Liver (tissue), 9 donors: Measurements from ENCODE around the gene TAS1R1. TPM values are rescaled to one million over a fixed set of nuclear protein-coding genes. Genes with fewer than 3 reads are reported as not detected.

Experiments used
- DNase-seq: peaks from one replicate; pipeline ENCODE4 v3.0.0-alpha.2; 2017; ENCODE audit warnings: low spot score
- H3K27ac ChIP-seq, 2 donors: one replicate each; pipeline ENCODE4 v1.7.0; 2013; ENCODE audit warnings: inconsistent platforms in 2 of 2, low read length in 2 of 2, control low read depth in 1 of 2, low read depth in 1 of 2, mild to moderate bottlenecking in 1 of 2
- H3K27me3 ChIP-seq, 4 donors: one replicate each; pipeline versions ENCODE4 v1.6.1 to v1.7.0; 2013; ENCODE audit warnings: low read length in 3 of 4, inconsistent platforms in 1 of 4, mild to moderate bottlenecking in 1 of 4, moderate library complexity in 1 of 4; ENCODE audit not compliant: control insufficient read depth in 4 of 4, insufficient read depth in 4 of 4
- H3K36me3 ChIP-seq, 4 donors: one replicate each; pipeline versions ENCODE4 v1.6.1 to v1.7.0; 2013; ENCODE audit warnings: low read length in 3 of 4, mild to moderate bottlenecking in 3 of 4, low read depth in 1 of 4, moderate library complexity in 1 of 4; ENCODE audit not compliant: control insufficient read depth in 4 of 4, insufficient read depth in 3 of 4
- H3K4me1 ChIP-seq, 4 donors: one replicate each; pipeline versions ENCODE4 v1.6.1 to v1.7.0; 2013; ENCODE audit warnings: low read length in 3 of 4, mild to moderate bottlenecking in 3 of 4, moderate library complexity in 1 of 4; ENCODE audit not compliant: control insufficient read depth in 4 of 4, insufficient read depth in 4 of 4
- H3K4me3 ChIP-seq, 3 donors: one replicate each; pipeline versions ENCODE4 v1.6.1 to v1.7.0; 2013; ENCODE audit warnings: low read length in 3 of 3, control low read depth in 1 of 3, low read depth in 1 of 3, mild to moderate bottlenecking in 1 of 3
- H3K9ac ChIP-seq, 2 donors: one replicate each; pipeline ENCODE4 v1.7.0; 2013; ENCODE audit warnings: low read length in 2 of 2, mild to moderate bottlenecking in 2 of 2, moderate library complexity in 2 of 2, control low read depth in 1 of 2, low read depth in 1 of 2
- H3K9me3 ChIP-seq, 4 donors: one replicate each; pipeline versions ENCODE4 v1.6.1 to v1.7.0; 2013; ENCODE audit warnings: low read length in 3 of 4; ENCODE audit not compliant: control insufficient read depth in 4 of 4
- ATF3 ChIP-seq: IDR thresholded peaks from 2 replicates; pipeline ENCODE4 v1.6.1; 2016; ENCODE audit warnings: antibody characterized with exemption
- EGR1 ChIP-seq, 2 donors: IDR thresholded peaks; 2 replicates each; pipeline ENCODE4 v1.6.1; 2016 to 2018; ENCODE audit warnings: antibody characterized with exemption in 2 of 2, low read depth in 2 of 2
- FOXA1 ChIP-seq: IDR thresholded peaks from 2 replicates; pipeline ENCODE4 v1.6.1; 2016; ENCODE audit warnings: antibody characterized with exemption
- GABPA ChIP-seq, 2 donors: IDR thresholded peaks in 1 of 2; conservative IDR thresholded peaks in 1 of 2; 2 replicates each; pipeline ENCODE4 v1.6.1; 2016; ENCODE audit warnings: antibody characterized with exemption in 2 of 2, mild to moderate bottlenecking in 1 of 2, moderate library complexity in 1 of 2
- HNF4A ChIP-seq, 2 donors: conservative IDR thresholded peaks; 2 replicates each; pipeline ENCODE4 v1.6.1; 2016; ENCODE audit warnings: antibody characterized with exemption in 2 of 2, mild to moderate bottlenecking in 2 of 2
- HNF4G ChIP-seq: IDR thresholded peaks from 2 replicates; pipeline ENCODE4 v1.6.1; 2016; ENCODE audit warnings: antibody characterized with exemption
- JUND ChIP-seq, 2 donors: IDR thresholded peaks; 2 replicates each; pipeline ENCODE4 v1.6.1; 2016; ENCODE audit warnings: antibody characterized with exemption in 2 of 2
- NR2F2 ChIP-seq: IDR thresholded peaks from 2 replicates; pipeline ENCODE4 v1.6.1; 2016; ENCODE audit warnings: antibody characterized with exemption
- RAD21 ChIP-seq, 2 donors: IDR thresholded peaks; 2 replicates each; pipeline ENCODE4 v1.6.1; 2016; ENCODE audit warnings: antibody characterized with exemption in 2 of 2, mild to moderate bottlenecking in 2 of 2
- RXRA ChIP-seq, 2 donors: IDR thresholded peaks; 2 replicates each; pipeline ENCODE4 v1.6.1; 2017 to 2018; ENCODE audit warnings: antibody characterized with exemption in 2 of 2, mild to moderate bottlenecking in 1 of 2
- SP1 ChIP-seq: IDR thresholded peaks from 2 replicates; pipeline ENCODE4 v1.6.1; 2018; ENCODE audit warnings: antibody characterized with exemption, mild to moderate bottlenecking
- TAF1 ChIP-seq: conservative IDR thresholded peaks from 2 replicates; pipeline ENCODE4 v1.6.1; 2016; ENCODE audit warnings: antibody characterized with exemption, mild to moderate bottlenecking
- YY1 ChIP-seq: IDR thresholded peaks from 2 replicates; pipeline ENCODE4 v1.6.1; 2016; ENCODE audit warnings: antibody characterized with exemption, mild to moderate bottlenecking
- ZBTB33 ChIP-seq: IDR thresholded peaks from 2 replicates; pipeline ENCODE4 v1.6.1; 2016; ENCODE audit warnings: antibody characterized with exemption
- WGBS: extraction: QIAGEN DNeasy Blood & Tissue Kit; methylation state at CpG from one replicate; pipeline ENCODE4 v1.1.7; 2013; 5-methylcytosine and 5-hydroxymethylcytosine counted together
- polyA plus RNA-seq, 2 donors: library from polyadenylated mRNA; stranded (reverse) in 1 of 2; unstranded in 1 of 2; fragments of 200-250 nt in 1 of 2; fragments of >200 nt in 1 of 2; fragmentation: Nextera tagmentation in 1 of 2; extraction: Ambion mirVana in 1 of 2; gene quantifications; one replicate each; pipeline versions ENCODE4 v1.2.1 to v1.2.3, GENCODE V29; 2013 to 2015
- total RNA-seq, 2 donors: library from RNA; depleted of rRNA; stranded (reverse); fragments of >200 nt; gene quantifications; one replicate each; pipeline ENCODE4 v1.2.3, GENCODE V29; 2014
- donor health status: healthy.
- donor health status: healthy.
- donor health status: healthy.
- donor health status: healthy.
- donor health status: healthy.

Gene TAS1R1
- total and polyA plus RNA-seq, 4 donors: not detected

- Histone ChIP-seq H3K36me3 (peaks cover 0 to 7% (median 6%) of the 10 kb centered on the region in 4 donors), H3K4me3 (no peak overlapping the region), H3K4me1 (peaks cover 6 to 56% (median 41%) of the 10 kb centered on the region in 4 donors), H3K27ac (peak overlapping the region; percentile 64 to 68), H3K27me3 (no peaks in the 10 kb centered on the region), H3K9ac (peak overlapping the region in 1 of 2 donors; percentile 61), H3K9me3 (no peaks in the 10 kb centered on the region)
- 53% methylated on average over 14 of the region's 14 CpGs for WGBS
- no peak for DNase-seq
- TF ChIP-seq TAF1 (no peak), HNF4A (conservative IDR thresholded peaks at IDR 0.05) (peak in 1 of 2 donors; percentile 20)
Observed at GRCh38 chr1:6623269-6623965, 68.3 kb downstream of the TAS1R1 start.

GRCh38 chr1:6624710-6625583 lies 69.8 kb downstream of the TAS1R1 start, which contains the start of gene THAP3:
Gene THAP3 (plus strand): TSS chr1:6624868. CDS start chr1:6625219, 351 bp downstream.
- TF ChIP-seq JUND (IDR thresholded peaks at IDR 0.05) (no peak), NR2F2 (no peak), YY1 (peak; percentile 98), EGR1 (IDR thresholded peaks at IDR 0.05; ENCODE audit: low read depth in 2 of 2) (no peak), HNF4G (no peak), GABPA (IDR thresholded peaks at IDR 0.05 in 1 of 2, conservative IDR thresholded peaks at IDR 0.05 in 1 of 2) (no peak), RXRA (IDR thresholded peaks at IDR 0.05) (no peak), SP1 (peak; percentile 55), FOXA1 (no peak), RAD21 (IDR thresholded peaks at IDR 0.05) (peak in 1 of 2 donors; percentile 18), ATF3 (no peak)
- no peaks in the 10 kb centered on the region for H3K9me3 ChIP-seq
- peak within 1 kb of the TSS; percentile 23 to 56 for H3K9ac ChIP-seq
- H3K36me3 ChIP-seq: peaks cover 1 to 15% (median 7%) of the 10 kb centered on the region in 4 donors
- H3K4me1 ChIP-seq: peaks cover 6 to 56% (median 41%) of the 10 kb centered on the region in 4 donors
- H3K27ac ChIP-seq: peak within 1 kb of the TSS; percentile 64 to 75
- peak; percentile 91 for DNase-seq
- H3K4me3 ChIP-seq: peak within 1 kb of the TSS; percentile 51 to 86 (median 67)
- WGBS: 2% methylated on average over 73 of the region's 73 CpGs
- H3K27me3 ChIP-seq: no peaks in the 10 kb centered on the region

GRCh38 chr1:6625584-6626149 lies 70.6 kb downstream of the TAS1R1 start:
- Histone ChIP-seq H3K27ac (peak overlapping the region; percentile 47 to 75), H3K4me3 (peak overlapping the region; percentile 33 to 86 (median 67)), H3K4me1 (peaks cover 6 to 56% (median 41%) of the 10 kb centered on the region in 4 donors), H3K36me3 (peaks cover 0 to 18% (median 8%) of the 10 kb centered on the region in 4 donors), H3K9me3 (no peaks in the 10 kb centered on the region), H3K9ac (peak overlapping the region in 1 of 2 donors; percentile 56), H3K27me3 (no peaks in the 10 kb centered on the region)
- no peak for DNase-seq
- 8% methylated on average over 32 of the region's 32 CpGs for WGBS
- TF ChIP-seq EGR1 (IDR thresholded peaks at IDR 0.05; ENCODE audit: low read depth in 2 of 2) (no peak), YY1 (no peak), TAF1 (no peak), ZBTB33 (no peak), HNF4G (no peak), HNF4A (conservative IDR thresholded peaks at IDR 0.05) (no peak), ATF3 (no peak)
